Measurements from ENCODE around the gene NUDT3. TPM values are rescaled to one million over a fixed set of nuclear protein-coding genes. Genes with fewer than 3 reads are reported as not detected.
A peak's percentile ranks its signal among the peaks of the same experiment; 100 is the strongest.

NUDT3 gene
- total and polyA plus RNA-seq, 9 of the 15 experiments (the other 6 are each of a cell fraction or from before 2014, with no cell fraction given), result 5.4 to 81.2 (median 56.4) TPM

DNA sequence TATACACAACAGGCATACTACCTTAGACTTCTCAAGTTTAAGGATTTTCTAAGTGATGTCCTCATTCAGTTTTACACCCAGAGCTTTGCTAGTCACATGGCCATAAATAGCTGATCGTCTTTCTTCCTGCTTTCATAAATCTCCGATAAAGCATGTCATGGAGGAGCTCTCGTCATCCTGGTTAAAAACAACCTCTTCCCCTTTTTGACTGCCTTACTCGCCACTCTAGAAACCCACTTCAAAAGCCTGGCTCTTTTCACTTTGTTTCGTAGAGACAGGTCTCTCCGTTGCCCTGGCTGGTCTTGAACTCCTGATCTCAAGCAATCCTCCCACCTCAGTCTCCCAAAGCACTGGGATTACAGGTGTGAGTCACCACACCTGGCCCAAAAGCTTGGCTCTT is 76.7 kb downstream of the NUDT3 start (continued):
- TF ChIP-seq GABPA (tag; conservative IDR thresholded peaks at IDR 0.05; ENCODE audit: low read depth), result peak; percentile 27; the same call in 1 of the 2 replicates
- TF ChIP-seq, protein P1, sequence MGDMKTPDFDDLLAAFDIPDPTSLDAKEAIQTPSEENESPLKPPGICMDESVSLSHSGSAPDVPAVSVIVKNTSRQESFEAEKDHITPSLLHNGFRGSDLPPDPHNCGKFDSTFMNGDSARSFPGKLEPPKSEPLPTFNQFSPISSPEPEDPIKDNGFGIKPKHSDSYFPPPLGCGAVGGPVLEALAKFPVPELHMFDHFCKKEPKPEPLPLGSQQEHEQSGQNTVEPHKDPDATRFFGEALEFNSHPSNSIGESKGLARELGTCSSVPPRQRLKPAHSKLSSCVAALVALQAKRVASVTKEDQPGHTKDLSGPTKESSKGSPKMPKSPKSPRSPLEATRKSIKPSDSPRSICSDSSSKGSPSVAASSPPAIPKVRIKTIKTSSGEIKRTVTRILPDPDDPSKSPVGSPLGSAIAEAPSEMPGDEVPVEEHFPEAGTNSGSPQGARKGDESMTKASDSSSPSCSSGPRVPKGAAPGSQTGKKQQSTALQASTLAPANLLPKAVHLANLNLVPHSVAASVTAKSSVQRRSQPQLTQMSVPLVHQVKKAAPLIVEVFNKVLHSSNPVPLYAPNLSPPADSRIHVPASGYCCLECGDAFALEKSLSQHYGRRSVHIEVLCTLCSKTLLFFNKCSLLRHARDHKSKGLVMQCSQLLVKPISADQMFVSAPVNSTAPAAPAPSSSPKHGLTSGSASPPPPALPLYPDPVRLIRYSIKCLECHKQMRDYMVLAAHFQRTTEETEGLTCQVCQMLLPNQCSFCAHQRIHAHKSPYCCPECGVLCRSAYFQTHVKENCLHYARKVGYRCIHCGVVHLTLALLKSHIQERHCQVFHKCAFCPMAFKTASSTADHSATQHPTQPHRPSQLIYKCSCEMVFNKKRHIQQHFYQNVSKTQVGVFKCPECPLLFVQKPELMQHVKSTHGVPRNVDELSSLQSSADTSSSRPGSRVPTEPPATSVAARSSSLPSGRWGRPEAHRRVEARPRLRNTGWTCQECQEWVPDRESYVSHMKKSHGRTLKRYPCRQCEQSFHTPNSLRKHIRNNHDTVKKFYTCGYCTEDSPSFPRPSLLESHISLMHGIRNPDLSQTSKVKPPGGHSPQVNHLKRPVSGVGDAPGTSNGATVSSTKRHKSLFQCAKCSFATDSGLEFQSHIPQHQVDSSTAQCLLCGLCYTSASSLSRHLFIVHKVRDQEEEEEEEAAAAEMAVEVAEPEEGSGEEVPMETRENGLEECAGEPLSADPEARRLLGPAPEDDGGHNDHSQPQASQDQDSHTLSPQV (IDR thresholded peaks at IDR 0.05), result peak; percentile 94
- peak; percentile 91 for TF ChIP-seq ZNF583 (CRISPR knock-in tag; IDR thresholded peaks at IDR 0.05)
- TF ChIP-seq ZNF444 (CRISPR knock-in tag; IDR thresholded peaks at IDR 0.05), result no peak
- TF ChIP-seq ZNF354B (CRISPR knock-in tag; IDR thresholded peaks at IDR 0.05), result peak; percentile 11; the same call in 1 of the 2 replicates
- TF ChIP-seq, protein P2, sequence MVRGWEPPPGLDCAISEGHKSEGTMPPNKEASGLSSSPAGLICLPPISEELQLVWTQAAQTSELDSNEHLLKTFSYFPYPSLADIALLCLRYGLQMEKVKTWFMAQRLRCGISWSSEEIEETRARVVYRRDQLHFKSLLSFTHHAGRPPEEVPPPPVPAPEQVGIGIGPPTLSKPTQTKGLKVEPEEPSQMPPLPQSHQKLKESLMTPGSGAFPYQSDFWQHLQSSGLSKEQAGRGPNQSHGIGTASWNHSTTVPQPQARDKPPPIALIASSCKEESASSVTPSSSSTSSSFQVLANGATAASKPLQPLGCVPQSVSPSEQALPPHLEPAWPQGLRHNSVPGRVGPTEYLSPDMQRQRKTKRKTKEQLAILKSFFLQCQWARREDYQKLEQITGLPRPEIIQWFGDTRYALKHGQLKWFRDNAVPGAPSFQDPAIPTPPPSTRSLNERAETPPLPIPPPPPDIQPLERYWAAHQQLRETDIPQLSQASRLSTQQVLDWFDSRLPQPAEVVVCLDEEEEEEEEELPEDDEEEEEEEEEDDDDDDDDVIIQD (CRISPR knock-in tag; IDR thresholded peaks at IDR 0.05), result no peak
- TF ChIP-seq ZNF280A (IDR thresholded peaks at IDR 0.05; ENCODE audit: low read depth, partially characterized antibody), result no peak
- no peak for TF ChIP-seq FOXK1 (CRISPR knock-in tag; IDR thresholded peaks at IDR 0.05; ENCODE audit: borderline replicate concordance)
- peak; percentile 43; the same call in 1 of the 2 replicates for TF ChIP-seq ADNP (tag; IDR thresholded peaks at IDR 0.05)
- no peak for TF ChIP-seq BHLHE40 (IDR thresholded peaks at IDR 0.05; ENCODE audit: low read length)
- TF ChIP-seq, protein P3, sequence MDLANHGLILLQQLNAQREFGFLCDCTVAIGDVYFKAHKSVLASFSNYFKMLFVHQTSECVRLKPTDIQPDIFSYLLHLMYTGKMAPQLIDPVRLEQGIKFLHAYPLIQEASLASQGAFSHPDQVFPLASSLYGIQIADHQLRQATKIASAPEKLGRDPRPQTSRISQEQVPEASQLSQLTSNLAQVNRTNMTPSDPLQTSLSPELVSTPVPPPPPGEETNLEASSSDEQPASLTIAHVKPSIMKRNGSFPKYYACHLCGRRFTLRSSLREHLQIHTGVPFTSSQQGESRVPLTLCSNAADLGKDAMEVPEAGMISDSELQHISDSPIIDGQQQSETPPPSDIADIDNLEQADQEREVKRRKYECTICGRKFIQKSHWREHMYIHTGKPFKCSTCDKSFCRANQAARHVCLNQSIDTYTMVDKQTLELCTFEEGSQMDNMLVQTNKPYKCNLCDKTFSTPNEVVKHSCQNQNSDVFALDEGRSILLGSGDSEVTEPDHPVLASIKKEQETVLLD (IDR thresholded peaks at IDR 0.05), result no peak
- no peak for TF ChIP-seq ETV5 (CRISPR knock-in tag; IDR thresholded peaks at IDR 0.05; ENCODE audit: low read depth)
- TF ChIP-seq, protein P4, sequence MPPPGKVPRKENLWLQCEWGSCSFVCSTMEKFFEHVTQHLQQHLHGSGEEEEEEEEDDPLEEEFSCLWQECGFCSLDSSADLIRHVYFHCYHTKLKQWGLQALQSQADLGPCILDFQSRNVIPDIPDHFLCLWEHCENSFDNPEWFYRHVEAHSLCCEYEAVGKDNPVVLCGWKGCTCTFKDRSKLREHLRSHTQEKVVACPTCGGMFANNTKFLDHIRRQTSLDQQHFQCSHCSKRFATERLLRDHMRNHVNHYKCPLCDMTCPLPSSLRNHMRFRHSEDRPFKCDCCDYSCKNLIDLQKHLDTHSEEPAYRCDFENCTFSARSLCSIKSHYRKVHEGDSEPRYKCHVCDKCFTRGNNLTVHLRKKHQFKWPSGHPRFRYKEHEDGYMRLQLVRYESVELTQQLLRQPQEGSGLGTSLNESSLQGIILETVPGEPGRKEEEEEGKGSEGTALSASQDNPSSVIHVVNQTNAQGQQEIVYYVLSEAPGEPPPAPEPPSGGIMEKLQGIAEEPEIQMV (tag; conservative IDR thresholded peaks at IDR 0.05; ENCODE audit: low read depth), result no peak
- TF ChIP-seq CCNT2 (IDR thresholded peaks at IDR 0.05; ENCODE audit: borderline replicate concordance, extremely low read depth, insufficient read length, low read depth, low read length), result no peak
- TF ChIP-seq ZNF134 (CRISPR knock-in tag; conservative IDR thresholded peaks at IDR 0.05), result 0 out of 2 replicates have a peak, but pooled peaks have one; percentile 18
- no peak for TF ChIP-seq KLF10 (CRISPR knock-in tag; IDR thresholded peaks at IDR 0.05)
- TF ChIP-seq NR3C1 (CRISPR knock-in tag; IDR thresholded peaks at IDR 0.05), result no peak
- TF ChIP-seq, protein P5, sequence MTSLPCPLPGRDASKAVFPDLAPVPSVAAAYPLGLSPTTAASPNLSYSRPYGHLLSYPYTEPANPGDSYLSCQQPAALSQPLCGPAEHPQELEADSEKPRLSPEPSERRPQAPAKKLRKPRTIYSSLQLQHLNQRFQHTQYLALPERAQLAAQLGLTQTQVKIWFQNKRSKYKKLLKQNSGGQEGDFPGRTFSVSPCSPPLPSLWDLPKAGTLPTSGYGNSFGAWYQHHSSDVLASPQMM (CRISPR knock-in tag; IDR thresholded peaks at IDR 0.05), result no peak
- no peak for TF ChIP-seq ZNF316 (IDR thresholded peaks at IDR 0.05)
